GM12878 (cell line): Measurements from ENCODE around the gene CPSF3.

ENCODE experiments used
- CTCF ChIP-seq, 3 experiments: IDR thresholded peaks in 2 of 3; conservative IDR thresholded peaks in 1 of 3; 2 replicates each; pipeline ENCODE4 v1.5.1; 2011; ENCODE audit warnings: low read depth in 3 of 3, low read length in 3 of 3, mild to moderate bottlenecking in 3 of 3, control low read depth in 2 of 3, moderate library complexity in 2 of 3, inconsistent platforms in 1 of 3, mixed read lengths in 1 of 3; ENCODE audit not compliant: control insufficient read depth in 2 of 3, insufficient read depth in 1 of 3; ENCODE audit errors: extremely low read depth in 1 of 3
- EED ChIP-seq: sonication (generic); IDR thresholded peaks from 2 replicates; pipeline ENCODE4 v1.6.1; 2016; ENCODE audit warnings: antibody characterized with exemption, low read depth
- EP300 ChIP-seq, 2 experiments: fragments of 150-350 bp in 1 of 2; IDR thresholded peaks; 2 replicates each; pipeline ENCODE4 v1.6.1; 2011 to 2012; ENCODE audit warnings: low read depth in 2 of 2, low read length in 2 of 2, borderline replicate concordance in 1 of 2, improper control_type of control experiment in 1 of 2, inconsistent platforms in 1 of 2; ENCODE audit not compliant: control insufficient read depth in 1 of 2
- POLR2A ChIP-seq: IDR thresholded peaks from 2 replicates; pipeline ENCODE4 v1.6.1; 2011; ENCODE audit warnings: low read depth, mild to moderate bottlenecking, low read length
- TARDBP ChIP-seq: IDR thresholded peaks from 2 replicates; pipeline ENCODE4 v1.6.1; 2016; ENCODE audit warnings: borderline replicate concordance
- USF2 ChIP-seq: IDR thresholded peaks from 2 replicates; pipeline ENCODE4 v1.6.1; 2011; ENCODE audit warnings: low read depth, low read length, improper control_type of control experiment, borderline replicate concordance

GRCh38 chr2:9445089-9445488 is 21.6 kb downstream of the CPSF3 start:
- TF ChIP-seq USF2 (no peak), CTCF (IDR thresholded peaks at IDR 0.05 in 2 of 3, conservative IDR thresholded peaks at IDR 0.05 in 1 of 3; ENCODE audit: control insufficient read depth in 2 of 3, extremely low read depth in 1 of 3, insufficient read depth in 1 of 3, low read depth in 3 of 3, low read length in 3 of 3) (no peak), EP300 (IDR thresholded peaks at IDR 0.05; ENCODE audit: borderline replicate concordance in 1 of 2, control insufficient read depth in 1 of 2, low read depth in 2 of 2, low read length in 2 of 2) (no peak), TARDBP (no peak), POLR2A (no peak), EED (no peak)
